NCI-H1930 (cell line): ENCODE measurements around the gene PSMA7.

Source experiments
- DNase-seq, 2 experiments: peaks; one replicate each; lab custom pipeline; 2025; lab: John Stamatoyannopoulos, UW

Gene PSMA7

GRCh38 chr20:62136283-62137091 lies 6.7 kb downstream of the PSMA7 start:
- peak; percentile 25 to 75 for DNase-seq

- DNase-seq = no peak
These were observed 7.5 kb downstream of the PSMA7 start for GRCh38 chr20:62135573-62136266.

DNA sequence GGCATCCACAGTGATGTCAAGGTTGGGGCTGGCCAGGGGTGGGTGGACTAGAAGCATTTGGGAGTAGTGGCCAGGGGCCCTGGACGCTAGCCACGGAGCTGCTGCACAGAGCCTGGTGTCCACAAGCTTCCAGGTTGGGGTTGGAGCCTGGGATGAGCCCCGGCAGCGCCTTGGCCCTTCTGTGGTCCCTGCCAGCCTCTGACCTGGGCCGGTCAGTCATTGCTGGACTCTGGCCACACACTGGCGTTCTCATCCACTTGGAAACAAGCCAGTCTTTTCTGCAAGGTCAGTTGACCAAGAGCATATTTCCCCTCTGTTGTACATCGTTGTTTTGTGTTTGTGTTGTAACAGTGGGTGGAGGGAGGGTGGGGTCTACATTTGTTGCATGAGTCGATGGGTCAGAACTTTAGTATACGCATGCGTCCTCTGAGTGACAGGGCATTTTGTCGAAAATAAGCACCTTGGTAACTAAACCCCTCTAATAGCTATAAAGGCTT lies 8.4 kb downstream of the PSMA7 start:
- no peak for DNase-seq

DNA sequence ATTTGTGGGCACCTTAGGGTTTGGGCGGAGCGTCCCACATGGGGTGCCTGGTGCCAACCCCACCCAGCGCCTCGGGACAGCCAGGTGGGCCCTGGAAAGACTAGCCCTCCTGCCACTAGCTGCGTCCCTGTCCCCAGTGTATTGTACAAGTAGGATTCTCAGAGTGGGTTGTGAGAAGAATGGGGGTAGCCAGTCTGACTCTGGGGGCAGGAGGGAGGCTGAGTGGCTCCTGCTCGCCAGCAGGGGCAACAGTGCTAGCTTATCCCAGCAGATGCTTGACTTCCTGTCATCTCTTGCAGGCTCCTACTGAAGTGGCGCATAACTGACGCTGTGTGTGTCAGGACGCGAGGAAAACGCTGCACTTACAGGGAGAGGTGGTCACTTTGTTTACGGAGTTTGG lies 9.3 kb downstream of the PSMA7 start:
- DNase-seq = no peak

DNA sequence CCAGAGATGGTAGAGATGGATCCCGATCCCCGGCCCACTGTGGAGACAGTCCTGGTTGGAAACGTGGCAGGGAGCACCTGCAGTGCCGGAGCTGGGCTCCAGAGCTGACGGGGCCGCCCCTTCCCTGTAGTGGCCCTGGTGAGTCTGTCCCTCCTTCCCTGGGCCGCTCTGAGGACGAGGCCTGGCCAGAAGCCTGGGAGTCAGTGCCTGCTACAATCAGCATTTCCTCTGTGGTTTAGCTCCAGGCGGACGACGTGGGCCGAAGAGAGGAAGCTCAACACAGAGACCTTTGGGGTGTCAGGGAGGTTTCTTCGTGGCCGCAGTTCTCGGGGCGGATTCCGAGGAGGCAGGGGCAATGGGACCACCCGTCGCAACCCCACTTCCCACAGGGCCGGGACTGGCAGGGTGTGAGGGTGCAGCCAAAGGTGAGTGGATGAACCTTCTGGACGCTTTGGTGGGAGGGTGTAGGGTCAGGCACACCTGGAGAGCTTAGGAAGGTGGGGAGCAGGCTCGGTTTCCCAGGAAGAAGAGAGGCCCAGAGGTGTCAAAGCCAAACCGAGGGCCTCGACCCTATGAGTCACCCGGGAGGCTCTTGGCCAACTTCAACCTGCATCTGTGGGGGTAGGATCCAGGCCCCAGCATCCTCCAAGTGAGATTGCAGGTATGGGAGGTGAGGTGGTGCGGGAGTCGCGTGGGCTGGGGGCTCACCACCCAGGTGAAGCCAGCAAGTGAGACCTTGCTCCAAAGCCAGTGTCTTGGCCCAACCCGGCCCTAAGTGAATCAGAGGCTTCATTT lies 9.9 kb downstream of the PSMA7 start:
- DNase-seq = no peak

DNA sequence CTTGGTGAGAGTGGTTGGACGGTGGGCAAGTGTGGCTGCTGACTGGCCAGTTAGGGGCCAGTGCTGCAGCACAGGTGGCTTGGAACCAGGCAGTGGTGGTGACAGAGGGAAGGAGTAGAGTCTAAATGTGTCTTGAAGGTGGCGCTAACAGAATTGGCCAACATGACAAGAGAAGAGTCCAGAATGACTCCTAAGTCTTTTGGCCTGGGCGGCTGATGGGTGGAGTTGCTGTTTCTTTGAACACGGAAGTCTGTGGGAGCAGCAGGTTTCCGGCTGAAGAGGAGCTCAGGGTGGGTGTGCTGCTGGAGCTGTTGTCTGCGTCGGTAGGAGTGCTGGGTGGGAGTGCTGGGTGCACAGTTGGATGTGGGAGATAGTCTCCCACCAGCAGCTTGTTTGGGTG lies 10.8 kb downstream of the PSMA7 start:
- DNase-seq = no peak

GRCh38 chr20:62131560-62132320 lies 11.5 kb downstream of the PSMA7 start:
- DNase-seq = no peak

GRCh38 chr20:62129731-62130531 lies 13.3 kb downstream of the PSMA7 start:
- DNase-seq = no peak

DNA sequence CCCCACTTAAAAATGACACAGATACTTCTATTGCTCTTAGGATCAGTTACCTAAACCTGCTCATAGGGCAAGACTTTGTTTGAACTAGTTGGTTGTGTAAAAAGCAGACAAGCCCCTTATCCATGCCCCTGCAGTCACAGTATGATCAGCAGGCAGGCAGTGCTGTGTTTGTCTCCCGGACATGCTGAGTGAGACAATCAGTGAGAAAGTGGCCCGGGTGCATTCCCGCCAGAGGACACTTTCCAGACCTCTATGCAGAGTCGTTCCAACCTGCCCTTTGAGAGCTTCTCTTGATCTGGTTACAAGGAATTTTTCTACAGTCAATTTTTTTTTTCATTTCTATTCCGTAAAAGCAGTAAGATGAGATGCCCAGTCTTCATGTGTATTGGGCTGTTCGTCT lies 14.7 kb downstream of the PSMA7 start:
- no peak for DNase-seq

- DNase-seq = no peak
These were observed 15.4 kb downstream of the PSMA7 start for GRCh38 chr20:62127799-62128198.

- no peak for DNase-seq
These were observed 17.1 kb downstream of the PSMA7 start for GRCh38 chr20:62126141-62126540.

DNA sequence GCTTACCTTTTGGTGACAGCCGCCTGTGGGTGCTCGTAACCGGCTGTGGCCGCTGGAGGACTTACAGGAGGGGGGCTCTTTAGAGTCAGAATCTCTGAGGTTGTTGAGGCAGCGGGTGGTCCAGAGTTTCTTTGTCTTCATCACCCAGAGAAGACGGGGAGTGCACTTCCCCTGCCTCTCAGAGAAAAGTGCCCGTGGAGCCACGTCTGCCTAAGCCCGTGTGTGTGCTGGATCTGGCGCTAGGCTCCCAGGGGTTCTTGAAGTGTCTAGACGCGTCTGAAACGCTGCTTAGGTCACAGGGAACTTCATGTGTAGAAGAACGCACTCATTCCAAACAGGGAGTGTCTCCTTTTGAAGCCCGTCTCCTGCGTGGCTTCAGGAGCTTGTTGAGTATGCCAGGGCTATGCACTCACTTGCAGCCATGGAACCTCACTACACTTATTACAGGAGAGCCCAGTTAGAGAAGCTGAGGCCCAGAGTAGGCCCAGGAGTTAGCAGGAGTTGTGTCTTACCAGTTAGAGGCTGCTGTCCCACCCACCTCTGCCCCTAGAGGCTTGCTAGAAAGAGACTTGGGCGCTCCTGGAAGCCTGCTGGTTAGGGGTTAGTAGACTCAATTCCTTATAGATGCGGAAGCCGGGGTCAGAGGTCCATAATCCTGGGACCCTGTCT lies 19.6 kb downstream of the PSMA7 start:
- DNase-seq = no peak

- DNase-seq = peak; percentile 30 to 42
These were observed 20.3 kb downstream of the PSMA7 start for GRCh38 chr20:62122654-62123449.

DNA sequence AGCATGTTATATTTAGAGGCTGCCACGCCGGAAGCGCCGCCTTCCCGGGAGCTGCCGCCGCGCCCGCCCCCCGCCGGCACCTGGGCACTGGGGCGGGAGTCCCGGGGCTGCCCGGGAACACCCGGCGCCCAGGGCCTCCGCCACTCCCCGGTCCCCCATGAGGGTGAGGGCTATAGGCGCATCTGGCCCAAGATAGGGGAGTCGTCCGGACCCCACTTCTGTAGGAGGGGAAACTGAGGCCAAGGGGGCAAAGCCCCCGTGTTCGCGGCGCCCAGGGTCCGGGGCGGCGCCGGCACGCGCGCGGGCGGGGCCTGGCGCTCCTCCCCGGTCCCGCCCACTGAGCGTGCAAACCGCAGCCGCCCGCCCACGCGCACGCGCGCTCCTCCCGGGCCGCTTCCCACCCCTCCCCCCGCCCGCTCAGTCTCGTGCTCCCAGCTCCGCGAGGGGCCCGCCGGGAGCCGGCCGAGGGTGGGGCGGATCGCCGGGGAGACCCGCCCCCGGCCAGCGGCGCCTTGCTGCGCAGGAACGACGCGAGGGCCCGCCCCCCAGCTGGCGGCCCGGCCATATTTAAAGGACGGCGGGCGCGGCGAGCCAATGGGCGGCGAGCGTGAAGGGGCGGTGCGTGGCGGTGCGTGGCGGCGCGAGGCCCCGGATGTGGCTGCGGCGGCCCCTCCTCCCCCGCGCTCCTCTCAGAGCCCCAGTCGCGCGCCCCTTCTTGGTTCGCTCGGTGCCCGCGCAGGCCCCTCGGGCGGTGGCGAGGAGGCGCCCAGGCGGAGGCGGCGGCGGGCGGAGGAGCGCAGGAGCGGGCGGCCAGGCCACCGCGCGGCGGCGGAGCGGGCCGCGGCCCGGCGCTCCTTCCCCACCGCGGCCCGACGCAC lies 21.2 kb downstream of the PSMA7 start, which contains the start of gene LSM14B:
LSM14B (plus strand) TSS at position 700 of the 878 bp plus-strand sequence. CDS start 192 bp downstream, outside the sequence.
- peak; percentile 95 to 99 for DNase-seq

GRCh38 chr20:62120990-62121775 lies 22.0 kb downstream of the PSMA7 start:
- no peak for DNase-seq

- no peak for DNase-seq
These were observed 22.8 kb downstream of the PSMA7 start for GRCh38 chr20:62120365-62120762.

DNA sequence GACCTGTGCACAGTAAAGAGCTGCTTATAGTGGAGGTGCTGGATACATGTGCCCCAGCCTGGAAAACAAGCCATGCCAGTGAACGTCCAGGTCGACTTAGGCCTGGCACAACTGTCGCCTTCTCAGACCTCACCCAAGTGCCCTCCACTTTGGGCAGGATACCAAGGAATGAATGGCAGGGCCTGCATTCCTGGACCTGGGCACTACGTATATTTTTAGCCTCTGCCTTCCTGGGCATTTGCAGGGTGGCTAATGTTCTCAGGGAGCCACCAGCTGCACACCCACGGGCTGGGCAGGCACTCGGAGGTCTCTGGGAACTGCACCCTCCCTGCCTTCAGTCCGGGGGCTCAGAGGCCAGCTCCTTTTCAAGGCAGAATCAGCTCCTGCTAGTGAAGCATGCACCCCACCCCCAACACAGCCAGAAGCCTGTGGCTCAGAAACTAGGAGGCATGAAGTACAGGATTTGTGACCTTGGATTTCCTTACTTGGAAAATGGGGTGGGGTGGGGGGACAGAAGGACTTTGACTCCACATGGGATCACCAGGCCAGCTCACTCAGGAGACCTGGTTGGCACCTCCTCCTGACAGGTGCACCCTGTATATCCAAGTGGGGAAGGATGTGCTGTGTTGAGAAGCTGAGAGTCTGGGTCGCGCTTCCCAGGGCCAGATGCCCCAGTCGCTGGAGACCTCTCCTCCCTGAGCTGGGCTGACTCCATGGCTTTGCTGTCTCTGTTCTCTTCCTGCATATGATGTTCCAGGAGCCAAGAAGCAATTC lies 23.4 kb downstream of the PSMA7 start:
- no peak for DNase-seq
